ENCODE measurements around the gene RNF224.

DNA sequence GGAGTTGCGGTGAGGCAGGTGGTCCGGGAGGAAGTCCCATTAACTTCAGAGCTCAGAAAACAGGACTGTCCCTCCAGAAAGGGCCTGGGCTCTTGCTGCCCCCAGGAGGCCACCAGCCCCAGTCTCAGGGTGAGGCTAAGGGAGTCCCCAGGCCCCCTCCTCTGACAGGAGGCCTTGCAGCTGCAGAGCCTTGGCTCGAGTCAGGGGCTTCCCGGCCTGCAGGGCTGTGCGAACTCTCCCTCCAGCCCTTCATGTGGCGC, 20.5 kb downstream of the RNF224 start:
- TF ChIP-seq, protein P1, sequence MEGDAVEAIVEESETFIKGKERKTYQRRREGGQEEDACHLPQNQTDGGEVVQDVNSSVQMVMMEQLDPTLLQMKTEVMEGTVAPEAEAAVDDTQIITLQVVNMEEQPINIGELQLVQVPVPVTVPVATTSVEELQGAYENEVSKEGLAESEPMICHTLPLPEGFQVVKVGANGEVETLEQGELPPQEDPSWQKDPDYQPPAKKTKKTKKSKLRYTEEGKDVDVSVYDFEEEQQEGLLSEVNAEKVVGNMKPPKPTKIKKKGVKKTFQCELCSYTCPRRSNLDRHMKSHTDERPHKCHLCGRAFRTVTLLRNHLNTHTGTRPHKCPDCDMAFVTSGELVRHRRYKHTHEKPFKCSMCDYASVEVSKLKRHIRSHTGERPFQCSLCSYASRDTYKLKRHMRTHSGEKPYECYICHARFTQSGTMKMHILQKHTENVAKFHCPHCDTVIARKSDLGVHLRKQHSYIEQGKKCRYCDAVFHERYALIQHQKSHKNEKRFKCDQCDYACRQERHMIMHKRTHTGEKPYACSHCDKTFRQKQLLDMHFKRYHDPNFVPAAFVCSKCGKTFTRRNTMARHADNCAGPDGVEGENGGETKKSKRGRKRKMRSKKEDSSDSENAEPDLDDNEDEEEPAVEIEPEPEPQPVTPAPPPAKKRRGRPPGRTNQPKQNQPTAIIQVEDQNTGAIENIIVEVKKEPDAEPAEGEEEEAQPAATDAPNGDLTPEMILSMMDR (IDR thresholded peaks at IDR 0.05; ENCODE audit: insufficient read depth, low read depth, low read length), result no peak
- TF ChIP-seq EZH2 (IDR thresholded peaks at IDR 0.05; ENCODE audit: insufficient read depth, low read length), result no peak
